ENCODE data around the gene GDF2.

DNA sequence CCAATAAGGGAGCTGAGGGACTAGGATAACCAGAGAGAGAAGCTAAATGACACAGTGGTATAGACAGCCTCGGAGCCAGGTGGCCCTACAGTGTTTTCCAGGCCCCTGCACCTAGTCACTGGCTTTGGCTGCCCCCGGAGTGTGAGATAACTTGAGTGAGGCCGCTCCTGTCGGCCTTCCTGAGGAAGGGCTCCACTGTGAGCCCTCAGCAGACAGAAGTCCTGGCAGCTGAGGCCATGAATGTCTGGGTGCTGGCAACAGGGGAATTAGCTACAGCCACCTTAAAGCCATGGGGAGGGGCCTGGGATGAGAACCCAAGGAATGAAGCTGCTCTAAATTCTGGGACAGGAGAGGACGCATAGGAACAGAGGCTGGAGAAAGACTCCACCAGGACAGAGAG, 26.8 kb upstream of the GDF2 start:
- TF ChIP-seq, protein P1, sequence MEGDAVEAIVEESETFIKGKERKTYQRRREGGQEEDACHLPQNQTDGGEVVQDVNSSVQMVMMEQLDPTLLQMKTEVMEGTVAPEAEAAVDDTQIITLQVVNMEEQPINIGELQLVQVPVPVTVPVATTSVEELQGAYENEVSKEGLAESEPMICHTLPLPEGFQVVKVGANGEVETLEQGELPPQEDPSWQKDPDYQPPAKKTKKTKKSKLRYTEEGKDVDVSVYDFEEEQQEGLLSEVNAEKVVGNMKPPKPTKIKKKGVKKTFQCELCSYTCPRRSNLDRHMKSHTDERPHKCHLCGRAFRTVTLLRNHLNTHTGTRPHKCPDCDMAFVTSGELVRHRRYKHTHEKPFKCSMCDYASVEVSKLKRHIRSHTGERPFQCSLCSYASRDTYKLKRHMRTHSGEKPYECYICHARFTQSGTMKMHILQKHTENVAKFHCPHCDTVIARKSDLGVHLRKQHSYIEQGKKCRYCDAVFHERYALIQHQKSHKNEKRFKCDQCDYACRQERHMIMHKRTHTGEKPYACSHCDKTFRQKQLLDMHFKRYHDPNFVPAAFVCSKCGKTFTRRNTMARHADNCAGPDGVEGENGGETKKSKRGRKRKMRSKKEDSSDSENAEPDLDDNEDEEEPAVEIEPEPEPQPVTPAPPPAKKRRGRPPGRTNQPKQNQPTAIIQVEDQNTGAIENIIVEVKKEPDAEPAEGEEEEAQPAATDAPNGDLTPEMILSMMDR (conservative IDR thresholded peaks at IDR 0.05 in 1 of 2, IDR thresholded peaks at IDR 0.05 in 1 of 2; ENCODE audit: extremely low read depth in 1 of 2, insufficient read depth in 1 of 2, low read depth in 1 of 2, low read length in 2 of 2), result no peak
- TF ChIP-seq EZH2 (IDR thresholded peaks at IDR 0.05; ENCODE audit: borderline replicate concordance, low read length), result no peak

Data from mammary epithelial cell (primary cell).